AG09309 (cell line): ENCODE measurements around the gene PIK3C3.

Source experiments
- DNase-seq: peaks from one replicate; pipeline ENCODE4 v3.0.0-alpha.2; 2010; ENCODE audit warnings: low read depth
- H3K4me3 ChIP-seq: 2 replicates; pipeline ENCODE4 v1.5.1; 2011; ENCODE audit warnings: mild to moderate bottlenecking, low read depth, low read length, moderate library complexity; ENCODE audit not compliant: control insufficient read depth
- TF ChIP-seq, protein P1 (sequence below): IDR thresholded peaks from 2 replicates; pipeline ENCODE4 v1.5.1; 2011; ENCODE audit warnings: mild to moderate bottlenecking, low read depth, low read length, inconsistent platforms; ENCODE audit not compliant: insufficient read depth, control insufficient read depth; ENCODE audit errors: missing control alignments

Gene PIK3C3

DNA sequence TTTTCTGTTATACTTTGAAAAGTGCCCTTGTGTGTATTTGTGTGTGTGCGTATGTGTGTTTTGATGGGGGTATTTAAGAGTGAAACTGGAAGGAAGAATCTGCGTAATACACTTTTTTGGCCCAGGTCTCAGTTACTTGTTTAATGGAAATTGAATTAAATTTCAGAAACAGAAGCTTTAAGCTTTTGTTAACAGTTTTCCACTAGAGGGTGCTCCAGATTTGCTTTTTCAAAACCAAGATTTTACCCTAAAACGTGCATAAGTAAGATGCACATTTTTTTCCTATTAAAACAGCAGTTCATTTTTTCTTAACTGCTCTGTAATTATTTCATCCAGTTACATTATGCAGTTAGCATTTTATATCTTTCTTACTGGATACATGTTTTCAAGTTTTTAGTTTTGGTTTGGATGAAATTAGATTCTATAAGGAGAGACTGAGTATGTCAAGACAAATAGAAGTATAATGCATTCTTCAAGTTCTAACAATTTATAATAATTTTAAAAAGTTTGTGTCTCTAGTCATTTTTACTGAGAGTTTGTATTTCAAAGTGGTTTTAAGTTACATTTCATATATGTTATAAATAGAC, 97.2 kb downstream of the PIK3C3 start:
- H3K4me3 ChIP-seq = no peak overlapping the region
- no peak for DNase-seq
- TF ChIP-seq, protein P1, sequence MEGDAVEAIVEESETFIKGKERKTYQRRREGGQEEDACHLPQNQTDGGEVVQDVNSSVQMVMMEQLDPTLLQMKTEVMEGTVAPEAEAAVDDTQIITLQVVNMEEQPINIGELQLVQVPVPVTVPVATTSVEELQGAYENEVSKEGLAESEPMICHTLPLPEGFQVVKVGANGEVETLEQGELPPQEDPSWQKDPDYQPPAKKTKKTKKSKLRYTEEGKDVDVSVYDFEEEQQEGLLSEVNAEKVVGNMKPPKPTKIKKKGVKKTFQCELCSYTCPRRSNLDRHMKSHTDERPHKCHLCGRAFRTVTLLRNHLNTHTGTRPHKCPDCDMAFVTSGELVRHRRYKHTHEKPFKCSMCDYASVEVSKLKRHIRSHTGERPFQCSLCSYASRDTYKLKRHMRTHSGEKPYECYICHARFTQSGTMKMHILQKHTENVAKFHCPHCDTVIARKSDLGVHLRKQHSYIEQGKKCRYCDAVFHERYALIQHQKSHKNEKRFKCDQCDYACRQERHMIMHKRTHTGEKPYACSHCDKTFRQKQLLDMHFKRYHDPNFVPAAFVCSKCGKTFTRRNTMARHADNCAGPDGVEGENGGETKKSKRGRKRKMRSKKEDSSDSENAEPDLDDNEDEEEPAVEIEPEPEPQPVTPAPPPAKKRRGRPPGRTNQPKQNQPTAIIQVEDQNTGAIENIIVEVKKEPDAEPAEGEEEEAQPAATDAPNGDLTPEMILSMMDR = peak; percentile 37

DNA sequence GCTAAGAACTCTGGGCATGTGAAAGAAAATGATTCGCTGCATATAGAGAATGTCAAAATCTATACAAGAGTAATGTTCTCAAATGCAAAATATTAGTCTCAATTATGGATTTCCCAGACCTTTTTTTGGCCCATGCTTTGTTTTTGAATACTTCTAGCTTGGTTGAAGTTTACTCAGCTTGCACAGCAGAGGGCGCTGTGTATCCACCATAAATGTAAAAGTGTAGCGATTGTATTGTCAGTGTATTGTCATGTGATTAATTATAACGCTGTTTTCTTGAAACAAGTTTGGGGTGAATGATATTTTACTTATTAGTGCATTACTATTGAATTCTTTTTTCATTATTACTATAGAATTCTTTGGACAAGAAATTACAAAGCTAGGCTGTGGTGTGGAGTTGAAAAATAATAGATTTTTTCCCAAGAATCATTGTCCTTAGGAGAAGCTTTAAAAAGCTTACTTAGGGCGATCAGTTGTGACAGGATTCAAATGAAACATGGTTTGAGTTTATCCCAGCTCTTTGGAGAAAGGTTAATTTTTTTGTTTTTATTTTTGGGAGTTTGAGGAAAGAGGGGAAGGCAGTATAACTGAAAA, 98.3 kb downstream of the PIK3C3 start:
- DNase-seq = no peak
- no peak overlapping the region for H3K4me3 ChIP-seq
- TF ChIP-seq, protein P1 = peak; percentile 76

DNA sequence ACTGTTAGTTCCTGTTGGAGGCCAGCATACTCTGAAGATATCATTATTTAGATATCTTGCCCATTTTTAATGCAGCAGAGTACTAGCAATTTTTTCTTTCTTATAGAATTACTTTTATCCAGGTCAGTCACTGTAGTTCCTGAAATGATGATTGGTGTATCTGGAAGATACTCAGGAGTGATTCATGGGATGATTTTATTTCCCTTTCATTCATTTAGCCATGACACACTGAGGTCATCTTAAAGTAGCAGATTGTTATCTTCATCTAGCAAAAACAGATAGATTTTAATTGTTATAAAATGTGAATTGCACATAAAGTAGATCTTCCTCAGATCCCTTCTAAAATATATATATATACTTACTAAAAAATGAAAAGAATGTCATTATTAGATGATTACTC, 109.1 kb downstream of the PIK3C3 start:
- TF ChIP-seq, protein P1 = no peak
- no peak for DNase-seq
- no peak overlapping the region for H3K4me3 ChIP-seq

GRCh38 chr18:42067518-42067917, 112.5 kb downstream of the PIK3C3 start:
- DNase-seq = no peak
- H3K4me3 ChIP-seq = no peak overlapping the region
- TF ChIP-seq, protein P1 = no peak

- no peak overlapping the region for H3K4me3 ChIP-seq
- DNase-seq = no peak
- TF ChIP-seq, protein P1 = no peak
These were observed 113.0 kb downstream of the PIK3C3 start for GRCh38 chr18:42068030-42068429.

GRCh38 chr18:42069036-42069435, 114.0 kb downstream of the PIK3C3 start:
- H3K4me3 ChIP-seq = no peak overlapping the region
- no peak for DNase-seq
- TF ChIP-seq, protein P1 = no peak
